ENCODE data around the gene SSH3. TPM values are rescaled to one million over a fixed set of nuclear protein-coding genes. Genes with fewer than 3 reads are reported as not detected.
A peak's percentile ranks its signal among the peaks of the same experiment; 100 is the strongest.

The SSH3 gene
- total RNA-seq, 2 donors from 2014 or later: 39.1 to 44.4 TPM

GRCh38 chr11:67266449-67267187 lies 36.7 kb upstream of the SSH3 start, which contains the start of gene GRK2:
Gene GRK2, plus strand, starts transcription at chr11:67266473. Its CDS starts 227 bp downstream, at chr11:67266700.
- DNase-seq: peak; percentile 75

GRCh38 chr11:67267188-67268080 lies 35.9 kb upstream of the SSH3 start:
- Histone ChIP-seq H3K4me3 (ENCODE audit: low read length) (peak overlapping the region; percentile 90), H3K36me3 (ENCODE audit: control insufficient read depth, insufficient read depth, low read length) (peaks cover 26% of the 10 kb centered on the region), H3K27me3 (ENCODE audit: control insufficient read depth, insufficient read depth, low read length, poor library complexity, severe bottlenecking) (no peaks in the 10 kb centered on the region), H3K9ac (ENCODE audit: extremely low read depth, low read length, poor library complexity, severe bottlenecking) (peak overlapping the region; percentile 57), H3K4me1 (ENCODE audit: control insufficient read depth, insufficient read depth, low read length) (peaks cover 19% of the 10 kb centered on the region), H3K27ac (ENCODE audit: low read depth, low read length) (no peak overlapping the region), H3K9me3 (ENCODE audit: control insufficient read depth, low read length) (no peaks in the 10 kb centered on the region)
- Mint-ChIP-seq H3K27me3 (ENCODE audit: insufficient read depth) (peaks cover 22% of the 10 kb centered on the region), H3K36me3 (ENCODE audit: low read depth) (peaks cover 6% of the 10 kb centered on the region), H3K4me1 (peaks cover 36% of the 10 kb centered on the region), H3K9me3 (no peaks in the 10 kb centered on the region), H3K27ac (peak overlapping the region; percentile 74), H3K4me3 (peak overlapping the region; percentile 92)
- TF ChIP-seq CTCF (conservative IDR thresholded peaks at IDR 0.05): no peak
- no peak for DNase-seq
- WGBS, 2 experiments (ENCODE audit: insufficient coverage in 1 of 2, insufficient read length in 1 of 2): 51 to 81% methylated on average over 13 to 30 of the region's 30 CpGs

More at GRCh38 chr11:67266449-67267187, 36.7 kb upstream of the SSH3 start, which contains the start of gene GRK2:
- H3K9me3 Mint-ChIP-seq: no peaks in the 10 kb centered on the region
- H3K4me3 ChIP-seq (ENCODE audit: low read length): peak within 1 kb of the TSS; percentile 90
- peak within 1 kb of the TSS; percentile 57 for H3K9ac ChIP-seq (ENCODE audit: extremely low read depth, low read length, poor library complexity, severe bottlenecking)
- WGBS, 2 experiments (ENCODE audit: insufficient coverage in 1 of 2, insufficient read length in 1 of 2): 0% methylated on average over 49 to 103 of the region's 103 CpGs
- H3K27me3 Mint-ChIP-seq (ENCODE audit: insufficient read depth): peaks cover 22% of the 10 kb centered on the region
- no peak for TF ChIP-seq CTCF (conservative IDR thresholded peaks at IDR 0.05)
- peaks cover 41% of the 10 kb centered on the region for H3K4me1 Mint-ChIP-seq
- peak within 1 kb of the TSS; percentile 92 for H3K4me3 Mint-ChIP-seq
- peaks cover 6% of the 10 kb centered on the region for H3K36me3 Mint-ChIP-seq (ENCODE audit: low read depth)
- peak within 1 kb of the TSS; percentile 74 for H3K27ac Mint-ChIP-seq
- no peaks in the 10 kb centered on the region for H3K27me3 ChIP-seq (ENCODE audit: control insufficient read depth, insufficient read depth, low read length, poor library complexity, severe bottlenecking)
- H3K27ac ChIP-seq (ENCODE audit: low read depth, low read length): no peak within 1 kb of the TSS
- peaks cover 26% of the 10 kb centered on the region for H3K36me3 ChIP-seq (ENCODE audit: control insufficient read depth, insufficient read depth, low read length)
- no peaks in the 10 kb centered on the region for H3K9me3 ChIP-seq (ENCODE audit: control insufficient read depth, low read length)
- H3K4me1 ChIP-seq (ENCODE audit: control insufficient read depth, insufficient read depth, low read length): peaks cover 19% of the 10 kb centered on the region

GRCh38 chr11:67268081-67268961 lies 35.0 kb upstream of the SSH3 start:
- H3K9me3 Mint-ChIP-seq: no peaks in the 10 kb centered on the region
- 92 to 93% methylated on average over 17 to 21 of the region's 21 CpGs for WGBS, 2 experiments (ENCODE audit: insufficient coverage in 1 of 2, insufficient read length in 1 of 2)
- H3K36me3 Mint-ChIP-seq (ENCODE audit: low read depth): peaks cover 6% of the 10 kb centered on the region
- no peak overlapping the region for H3K27ac Mint-ChIP-seq
- no peaks in the 10 kb centered on the region for H3K27me3 ChIP-seq (ENCODE audit: control insufficient read depth, insufficient read depth, low read length, poor library complexity, severe bottlenecking)
- peaks cover 19% of the 10 kb centered on the region for H3K4me1 ChIP-seq (ENCODE audit: control insufficient read depth, insufficient read depth, low read length)
- peak overlapping the region; percentile 90 for H3K4me3 ChIP-seq (ENCODE audit: low read length)
- no peak overlapping the region for H3K27ac ChIP-seq (ENCODE audit: low read depth, low read length)
- peaks cover 28% of the 10 kb centered on the region for H3K36me3 ChIP-seq (ENCODE audit: control insufficient read depth, insufficient read depth, low read length)
- DNase-seq: no peak
- no peak for TF ChIP-seq CTCF (conservative IDR thresholded peaks at IDR 0.05)
- peak overlapping the region; percentile 92 for H3K4me3 Mint-ChIP-seq
- H3K9ac ChIP-seq (ENCODE audit: extremely low read depth, low read length, poor library complexity, severe bottlenecking): no peak overlapping the region
- H3K9me3 ChIP-seq (ENCODE audit: control insufficient read depth, low read length): no peaks in the 10 kb centered on the region
- peaks cover 28% of the 10 kb centered on the region for H3K4me1 Mint-ChIP-seq
- H3K27me3 Mint-ChIP-seq (ENCODE audit: insufficient read depth): peaks cover 18% of the 10 kb centered on the region
